Heart left ventricle (tissue), 13 donors: Measurements from ENCODE around the gene KCNJ5.

Experiments
- POLR2A ChIP-seq, 2 donors: fragments of 450-650 bp; IDR thresholded peaks; one replicate each; pipeline ENCODE4 v1.6.1; 2017; ENCODE audit warnings: antibody characterized with exemption in 2 of 2, mild to moderate bottlenecking in 2 of 2, moderate library complexity in 2 of 2
- TF ChIP-seq, protein P1 (sequence below), 12 donors: fragments of 200-600 bp; sonication (generic) in 4 of 12; IDR thresholded peaks; one replicate each; pipeline versions ENCODE4 v1.5.0 to v1.8.0; 2018 to 2022; ENCODE audit warnings: antibody characterized with exemption in 12 of 12, mild to moderate bottlenecking in 5 of 12
- donor health status: ischemic (EF 13 %, LVEDD 7.1; RV severe dilation, severe dysfunction).
- donor health status: DM: no; HTN: yes; CAD: no.
- donor health status: DM: no; HTN: no; CAD: no.
- donor health status: ischemic (EF 25% LVEDD 6.9; RV normal size, moderate dysfunction).
- donor health status: ischemic (EF 25% LVEDD 5.7; RV mildly dilated, moderate dysfunction).
- donor health status: ischemic (EF 35%, LVEDD 5.7; RV mildly dilated, moderate dysfunction).
- donor health status: nonischemic (EF 11% LVEDD 7.7; RV severe dilation, severe dysfunction).
- donor health status: DM: yes; HTN: yes; CAD: no.
- donor health status: PGD.
- donor health status: ischemic (EF 29% LVEDD 5.4; RV normal size, mild dysfunction).
- donor health status: nonischemic (EF 23%, LVEDD 6.1; RV moderate dilation, normal function).

DNA sequence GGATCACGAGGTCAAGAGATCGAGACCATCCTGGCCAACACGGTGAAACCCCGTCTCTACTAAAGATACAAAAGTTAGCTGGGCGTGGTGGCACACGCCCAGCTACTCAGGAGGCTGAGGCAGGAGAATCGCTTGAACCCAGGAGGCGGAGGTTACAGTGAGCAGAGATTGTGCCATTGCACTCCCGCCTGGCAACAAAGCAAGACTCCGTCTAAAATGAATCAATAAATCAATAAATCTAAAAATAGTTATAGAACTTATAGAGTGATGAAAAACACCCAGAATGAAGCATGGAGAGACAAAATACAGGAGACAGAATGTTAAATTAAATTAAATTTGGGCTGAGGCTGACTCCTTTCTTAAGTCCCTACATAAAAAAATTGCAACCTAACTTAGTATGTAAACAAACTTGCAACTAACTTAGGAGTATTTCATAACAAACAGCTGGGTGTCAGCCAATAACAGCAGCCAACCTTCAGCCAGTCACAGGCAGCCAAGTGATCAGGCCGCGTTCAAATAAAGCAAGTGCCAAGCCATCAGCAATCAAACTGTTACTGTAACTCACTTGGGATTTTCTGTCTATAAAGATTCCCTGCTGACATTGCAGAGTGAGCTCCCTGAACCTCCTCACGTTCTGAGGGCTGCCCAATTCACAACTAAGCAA is 58.8 kb downstream of the KCNJ5 start:
- TF ChIP-seq, protein P1, sequence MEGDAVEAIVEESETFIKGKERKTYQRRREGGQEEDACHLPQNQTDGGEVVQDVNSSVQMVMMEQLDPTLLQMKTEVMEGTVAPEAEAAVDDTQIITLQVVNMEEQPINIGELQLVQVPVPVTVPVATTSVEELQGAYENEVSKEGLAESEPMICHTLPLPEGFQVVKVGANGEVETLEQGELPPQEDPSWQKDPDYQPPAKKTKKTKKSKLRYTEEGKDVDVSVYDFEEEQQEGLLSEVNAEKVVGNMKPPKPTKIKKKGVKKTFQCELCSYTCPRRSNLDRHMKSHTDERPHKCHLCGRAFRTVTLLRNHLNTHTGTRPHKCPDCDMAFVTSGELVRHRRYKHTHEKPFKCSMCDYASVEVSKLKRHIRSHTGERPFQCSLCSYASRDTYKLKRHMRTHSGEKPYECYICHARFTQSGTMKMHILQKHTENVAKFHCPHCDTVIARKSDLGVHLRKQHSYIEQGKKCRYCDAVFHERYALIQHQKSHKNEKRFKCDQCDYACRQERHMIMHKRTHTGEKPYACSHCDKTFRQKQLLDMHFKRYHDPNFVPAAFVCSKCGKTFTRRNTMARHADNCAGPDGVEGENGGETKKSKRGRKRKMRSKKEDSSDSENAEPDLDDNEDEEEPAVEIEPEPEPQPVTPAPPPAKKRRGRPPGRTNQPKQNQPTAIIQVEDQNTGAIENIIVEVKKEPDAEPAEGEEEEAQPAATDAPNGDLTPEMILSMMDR (IDR thresholded peaks at IDR 0.05): no peak
- no peak for TF ChIP-seq POLR2A (IDR thresholded peaks at IDR 0.05)
